HEK293 (cell line): ENCODE results near the gene ANKRD52.

Experiments
- CTCF ChIP-seq: fragments of 450-650 bp; formaldehyde crosslinking; IDR thresholded peaks from 2 replicates; pipeline ENCODE4 v1.5.1; 2016; ENCODE audit warnings: missing biosample characterization, missing genetic modification characterization
- MEIS1 ChIP-seq: sonication (generic); formaldehyde crosslinking; IDR thresholded peaks from 2 replicates; pipeline ENCODE4 v1.8.1; 2022; ENCODE audit warnings: missing genetic modification reagents, mild to moderate bottlenecking, borderline replicate concordance
- REST ChIP-seq: fragments of 450-650 bp; formaldehyde crosslinking; IDR thresholded peaks from 2 replicates; pipeline ENCODE4 v1.5.1; 2016; ENCODE audit warnings: missing biosample characterization, missing genetic modification characterization
- SP3 ChIP-seq: fragments of 450-650 bp; formaldehyde crosslinking; IDR thresholded peaks from 2 replicates; pipeline ENCODE4 v1.5.1; 2016; ENCODE audit warnings: missing biosample characterization, missing genetic modification characterization
- ZNF274 ChIP-seq, 2 experiments: fragments of 200-500 bp in 1 of 2; fragments of 450-650 bp in 1 of 2; sonication (Bioruptor generic) in 1 of 2; formaldehyde crosslinking in 1 of 2; IDR thresholded peaks; 2 replicates each; pipeline versions ENCODE4 v1.5.1 to v1.6.1; 2014 to 2016; ENCODE audit warnings: borderline replicate concordance in 1 of 2, inconsistent platforms in 1 of 2, low read length in 1 of 2, missing biosample characterization in 1 of 2, missing genetic modification characterization in 1 of 2
- ZNF404 ChIP-seq: fragments of 450-650 bp; formaldehyde crosslinking; IDR thresholded peaks from 2 replicates; pipeline ENCODE4 v1.5.1; 2017; ENCODE audit warnings: missing biosample characterization, missing genetic modification characterization
- ZNF624 ChIP-seq: fragments of 450-650 bp; formaldehyde crosslinking; IDR thresholded peaks from 2 replicates; pipeline ENCODE4 v1.5.1; 2017; ENCODE audit warnings: missing biosample characterization, missing genetic modification characterization
- TF ChIP-seq, protein P1 (sequence below): fragments of 450-650 bp; formaldehyde crosslinking; IDR thresholded peaks from 2 replicates; pipeline ENCODE4 v1.5.1; 2016; ENCODE audit warnings: missing biosample characterization, missing genetic modification characterization

GRCh38 chr12:56229082-56229481, 29.1 kb downstream of the ANKRD52 start:
- no peak for TF ChIP-seq CTCF (tag by site-specific recombination)
- TF ChIP-seq ZNF624 (tag by site-specific recombination): no peak
- TF ChIP-seq MEIS1: no peak
- no peak for TF ChIP-seq ZNF404
- no peak for TF ChIP-seq REST (tag by site-specific recombination)
- TF ChIP-seq, protein P1, sequence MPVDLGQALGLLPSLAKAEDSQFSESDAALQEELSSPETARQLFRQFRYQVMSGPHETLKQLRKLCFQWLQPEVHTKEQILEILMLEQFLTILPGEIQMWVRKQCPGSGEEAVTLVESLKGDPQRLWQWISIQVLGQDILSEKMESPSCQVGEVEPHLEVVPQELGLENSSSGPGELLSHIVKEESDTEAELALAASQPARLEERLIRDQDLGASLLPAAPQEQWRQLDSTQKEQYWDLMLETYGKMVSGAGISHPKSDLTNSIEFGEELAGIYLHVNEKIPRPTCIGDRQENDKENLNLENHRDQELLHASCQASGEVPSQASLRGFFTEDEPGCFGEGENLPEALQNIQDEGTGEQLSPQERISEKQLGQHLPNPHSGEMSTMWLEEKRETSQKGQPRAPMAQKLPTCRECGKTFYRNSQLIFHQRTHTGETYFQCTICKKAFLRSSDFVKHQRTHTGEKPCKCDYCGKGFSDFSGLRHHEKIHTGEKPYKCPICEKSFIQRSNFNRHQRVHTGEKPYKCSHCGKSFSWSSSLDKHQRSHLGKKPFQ: no peak
- no peak for TF ChIP-seq SP3 (tag by site-specific recombination)
- no peak for TF ChIP-seq ZNF274 (IDR thresholded peaks at IDR 0.05; ENCODE audit: low read length)
- TF ChIP-seq ZNF274 (tag by site-specific recombination; IDR thresholded peaks at IDR 0.05; ENCODE audit: borderline replicate concordance): no peak
